T-helper 1 cell (primary cell): ENCODE measurements around the gene YIPF3.
"Not testable (repeated sequence)": the region's sequence is repeated elsewhere in the genome, so short reads cannot be mapped to it uniquely, and the experiment has no call there.

ENCODE experiments used
- DNase-seq, 5 donors: peaks; one replicate each; pipeline ENCODE4 v3.0.0-alpha.2; 2012 to 2020
- total RNA-seq, 4 donors: gene quantifications; one replicate each; lab custom pipeline; 2026; lab: John Stamatoyannopoulos, UW

The YIPF3 gene
- total RNA-seq = 28.6 to 45.0 (median 31.3) reads per million in 4 donors

GRCh38 chr6:43516697-43517504, at the start of gene YIPF3, which contains the start of gene POLR1C:
Gene YIPF3 (minus strand): TSS chr6:43516926. CDS start chr6:43516807, 119 bp downstream.
Gene POLR1C (plus strand): TSS chr6:43517089. CDS start chr6:43517110, 21 bp downstream.
- peak; percentile 90 to 98 (median 95) for DNase-seq

DNA sequence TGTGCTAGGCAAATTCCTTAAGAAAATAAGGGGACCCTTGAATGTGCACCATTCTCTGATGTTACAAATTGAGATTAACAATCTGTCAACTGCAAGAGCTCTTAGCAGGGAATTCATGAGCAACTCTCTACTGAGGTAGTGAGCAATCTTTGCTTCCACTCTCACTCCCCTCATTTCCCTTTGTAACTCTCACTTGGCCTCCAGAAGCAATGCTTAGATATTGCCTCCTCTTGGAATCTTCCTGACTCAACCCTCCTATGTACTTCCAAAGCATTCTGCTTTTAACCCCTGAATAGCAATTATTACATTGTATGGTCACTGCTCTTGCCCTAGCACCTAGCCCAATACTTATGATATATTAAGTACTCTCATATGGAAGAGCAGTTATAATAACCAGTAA, 42.6 kb upstream of the YIPF3 start:
- no peak for DNase-seq

GRCh38 chr6:43557620-43558019, 40.9 kb upstream of the YIPF3 start:
- DNase-seq = not testable (repeated sequence)

- no peak for DNase-seq
These were observed 30.5 kb upstream of the YIPF3 start for GRCh38 chr6:43547222-43547621.

DNA sequence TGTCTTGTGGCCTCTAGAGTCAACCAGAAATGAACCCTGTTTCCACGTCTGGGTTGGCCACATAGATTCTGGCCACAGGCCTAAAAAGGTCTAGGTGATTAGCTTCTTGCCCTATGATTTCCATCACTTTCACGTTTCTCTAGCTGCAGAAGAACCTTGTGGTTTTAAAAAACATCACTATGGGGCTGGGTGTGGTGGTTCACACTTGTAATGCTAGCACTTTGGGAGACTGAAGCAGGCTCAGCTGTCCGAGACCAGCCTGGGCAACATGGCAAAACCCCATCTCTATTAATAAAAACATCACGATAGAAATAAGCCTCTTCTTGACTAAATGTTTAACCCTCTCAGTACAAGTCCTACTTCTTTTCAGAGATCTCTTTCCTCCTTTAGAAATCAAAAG, 27.7 kb upstream of the YIPF3 start:
- DNase-seq = no peak

GRCh38 chr6:43541774-43542471, 25.2 kb upstream of the YIPF3 start:
- no peak for DNase-seq

DNA sequence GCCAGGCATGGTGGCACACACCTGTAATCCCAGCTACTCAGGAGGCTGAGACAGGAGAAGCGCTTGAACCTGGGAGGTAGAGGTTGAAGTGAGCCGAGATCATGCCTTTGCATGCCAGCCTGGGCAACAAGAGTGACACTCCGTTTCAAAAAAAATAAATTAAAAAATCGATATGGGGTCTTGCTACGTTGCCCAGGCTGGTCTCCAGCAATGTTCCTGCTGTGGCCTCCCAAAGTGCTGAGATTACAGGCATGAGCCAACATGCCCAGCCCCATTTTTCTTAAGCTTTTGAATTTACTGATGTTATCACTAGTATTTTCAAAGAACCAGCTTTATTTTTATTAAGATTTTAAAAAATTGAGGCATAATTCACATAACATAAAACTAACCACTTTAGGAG, 23.8 kb upstream of the YIPF3 start:
- DNase-seq = no peak

GRCh38 chr6:43539409-43539808, 22.7 kb upstream of the YIPF3 start:
- not testable (repeated sequence) for DNase-seq

DNA sequence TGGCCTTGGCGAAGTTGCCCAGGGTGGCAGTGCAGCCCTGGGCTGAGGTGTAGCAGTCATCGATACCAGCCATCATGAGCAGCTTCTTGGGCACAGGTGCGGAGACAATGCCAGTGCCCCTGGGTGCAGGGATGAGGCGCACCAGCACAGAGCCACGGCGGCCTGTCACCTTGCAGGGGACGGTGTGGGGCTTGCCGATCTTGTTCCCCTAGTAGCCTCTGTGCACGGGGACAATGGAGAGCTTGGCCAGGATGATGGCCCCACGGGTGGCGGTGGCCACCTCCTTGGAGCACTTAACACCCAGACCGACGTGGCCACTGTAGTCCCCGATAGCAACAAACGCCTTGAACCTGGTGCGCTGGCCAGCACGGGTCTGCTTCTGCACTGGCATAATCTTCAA, 22.3 kb upstream of the YIPF3 start:
- DNase-seq = not testable (repeated sequence)

- no peak for DNase-seq
These were observed 15.5 kb upstream of the YIPF3 start for GRCh38 chr6:43532201-43532600.

DNA sequence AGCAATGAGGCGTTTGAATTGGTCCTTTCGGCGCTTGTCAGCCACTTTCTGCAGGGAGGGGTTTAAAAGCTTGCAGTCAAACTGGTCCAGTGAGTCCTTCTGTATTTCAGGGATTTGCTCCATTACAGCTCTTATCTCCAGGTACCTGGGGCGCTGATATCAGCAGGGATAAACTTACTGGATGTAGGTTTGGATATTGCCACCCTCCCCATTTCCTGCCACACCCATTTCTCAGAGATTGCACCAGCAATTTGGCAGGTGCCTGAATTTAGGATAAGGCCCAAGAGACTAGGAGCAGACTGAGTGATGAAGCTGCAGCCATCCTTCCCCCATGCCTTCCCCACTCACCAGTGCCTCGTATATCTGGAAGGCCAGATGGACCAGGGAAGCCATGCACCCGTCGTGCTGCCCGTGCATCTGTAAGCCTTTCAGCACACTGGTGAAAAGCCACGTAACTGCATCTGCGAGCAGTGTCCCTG, 7.8 kb upstream of the YIPF3 start:
- no peak for DNase-seq

- DNase-seq = no peak
These were observed 6.6 kb upstream of the YIPF3 start for GRCh38 chr6:43523284-43523683.

GRCh38 chr6:43522547-43523261, 6.0 kb upstream of the YIPF3 start:
- no peak for DNase-seq

DNA sequence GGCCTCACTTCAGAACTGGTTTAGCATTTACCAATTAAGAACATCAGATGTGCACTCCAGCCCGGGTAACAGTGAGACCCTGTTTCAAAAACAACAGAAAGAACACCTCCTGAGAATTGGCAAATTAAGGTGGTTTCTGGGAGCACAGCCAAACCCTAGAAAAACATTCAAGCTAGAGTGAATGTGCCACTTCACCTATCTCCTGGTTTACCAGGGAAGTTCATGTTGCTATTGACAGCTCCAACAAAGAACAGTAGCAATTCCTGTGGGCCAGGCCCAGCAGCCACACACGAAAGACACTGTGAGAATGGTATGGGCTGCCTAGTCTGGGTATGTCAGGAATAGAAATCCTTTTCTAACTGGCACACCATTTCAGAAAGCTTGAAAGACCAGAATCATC, 5.1 kb upstream of the YIPF3 start:
- no peak for DNase-seq

DNA sequence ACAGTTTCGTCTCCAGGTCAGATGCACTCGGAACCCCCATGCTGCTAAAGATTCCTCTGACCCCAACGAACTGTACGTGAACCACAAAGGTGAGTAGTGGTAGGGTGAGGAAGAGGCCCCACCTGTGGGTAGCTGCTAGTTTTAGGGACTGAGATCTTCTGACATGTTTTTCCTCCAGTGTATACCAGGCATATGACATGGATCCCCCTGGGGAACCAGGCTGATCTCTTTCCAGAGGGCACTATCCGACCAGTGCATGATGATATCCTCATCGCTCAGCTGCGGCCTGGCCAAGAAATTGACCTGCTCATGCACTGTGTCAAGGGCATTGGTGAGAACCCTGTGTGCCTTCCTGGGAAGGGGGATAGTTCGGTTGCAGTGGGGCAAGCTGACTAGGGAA, 3.4 kb upstream of the YIPF3 start:
- no peak for DNase-seq

- no peak for DNase-seq
These were observed 1.0 kb upstream of the YIPF3 start for GRCh38 chr6:43517505-43518357.

GRCh38 chr6:43516367-43516696, 394 bp downstream of the YIPF3 start:
- no peak for DNase-seq

DNA sequence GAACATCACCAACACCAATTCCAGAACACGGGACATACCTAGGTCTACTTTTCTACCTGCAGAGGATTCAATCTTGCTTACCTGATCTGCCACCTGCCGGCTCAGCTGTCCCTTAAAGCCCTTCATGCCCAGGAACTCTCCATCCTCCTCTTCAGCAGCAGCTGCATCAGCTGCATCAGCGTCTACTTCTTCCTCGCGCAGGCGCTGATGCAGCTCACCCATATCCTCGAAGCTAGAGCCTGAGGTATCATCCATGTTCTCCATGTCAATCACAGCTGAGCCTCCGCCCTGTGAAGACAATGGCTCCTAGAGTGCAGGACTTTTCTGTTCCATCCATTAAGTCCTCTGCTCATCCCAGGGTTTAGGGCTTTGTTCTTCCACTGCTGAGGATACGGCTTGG, 918 bp downstream of the YIPF3 start:
- DNase-seq = no peak

DNA sequence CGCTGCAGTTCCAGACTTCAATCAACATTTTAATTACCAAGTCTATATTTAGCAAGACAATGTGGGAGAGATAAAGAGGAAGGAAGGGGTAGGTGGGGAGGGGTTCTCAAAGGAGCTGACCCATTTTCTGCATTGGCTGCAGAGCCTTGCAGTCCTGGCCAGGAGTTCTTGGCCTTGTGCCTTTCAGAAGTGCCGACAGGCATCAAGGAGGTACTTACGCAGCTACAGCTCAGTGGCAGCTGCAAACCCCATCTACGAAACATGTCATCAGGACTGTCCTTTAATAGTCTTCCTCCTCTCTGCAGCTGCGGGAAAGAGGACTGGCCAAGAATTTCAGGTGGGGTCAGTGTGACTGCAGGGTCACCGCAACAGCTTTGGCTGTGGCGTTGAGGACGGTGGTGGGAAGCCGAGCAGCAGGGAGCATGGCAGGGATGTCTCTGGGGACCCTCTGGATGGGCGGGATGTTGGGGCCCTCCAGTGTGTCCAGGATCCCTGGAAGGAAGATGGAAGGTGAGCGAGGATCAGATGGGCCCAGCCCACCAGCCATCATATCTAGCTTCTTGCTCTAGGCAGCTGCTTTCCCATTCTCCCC, 4.8 kb downstream of the YIPF3 start:
- no peak for DNase-seq

DNA sequence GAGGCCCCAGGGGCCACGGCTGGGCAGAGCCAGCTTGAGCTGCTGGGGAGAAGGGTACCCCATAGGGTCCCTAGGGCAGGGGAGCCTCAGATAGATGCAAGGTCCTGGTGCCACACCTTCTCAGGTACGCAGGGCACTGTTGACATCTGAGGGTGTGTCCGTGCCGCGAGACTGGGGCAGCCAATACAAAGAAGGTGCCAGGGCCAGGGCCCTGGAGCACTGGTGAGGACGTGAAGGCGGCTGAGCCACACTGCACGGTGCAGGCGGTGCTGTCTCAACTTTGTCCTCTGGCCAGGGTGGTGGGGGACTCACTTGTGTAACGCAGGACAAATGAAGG, 5.9 kb downstream of the YIPF3 start:
- DNase-seq = no peak

GRCh38 chr6:43509984-43510826, 6.5 kb downstream of the YIPF3 start, which contains the start of gene LRRC73:
Gene LRRC73 (minus strand): TSS chr6:43510346. CDS start chr6:43509785, 561 bp downstream.
- DNase-seq = peak; percentile 66 to 81 (median 70)
